ENCODE results near the gene DCHS1.

DNA sequence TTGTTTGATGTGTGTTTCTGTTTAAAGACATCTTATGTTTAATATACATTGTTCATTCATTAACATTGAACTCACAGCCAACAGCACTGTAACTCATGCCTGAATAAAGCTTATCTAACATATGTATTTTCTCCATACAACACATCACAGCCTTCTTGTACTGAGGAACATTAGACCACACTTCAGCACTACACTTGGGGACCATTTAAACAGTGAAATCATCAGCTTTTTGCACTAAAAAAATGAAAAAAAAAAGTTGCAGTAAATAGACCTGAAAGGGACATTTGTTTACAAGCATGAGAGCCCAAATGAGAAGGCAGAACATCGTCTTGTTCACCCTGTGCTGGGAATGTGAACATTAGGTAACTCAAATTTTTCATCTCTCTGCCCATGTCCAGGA lies 21.1 kb downstream of the DCHS1 start:
- TF ChIP-seq POLR2A (IDR thresholded peaks at IDR 0.05), result no peak
- TF ChIP-seq, protein P1, sequence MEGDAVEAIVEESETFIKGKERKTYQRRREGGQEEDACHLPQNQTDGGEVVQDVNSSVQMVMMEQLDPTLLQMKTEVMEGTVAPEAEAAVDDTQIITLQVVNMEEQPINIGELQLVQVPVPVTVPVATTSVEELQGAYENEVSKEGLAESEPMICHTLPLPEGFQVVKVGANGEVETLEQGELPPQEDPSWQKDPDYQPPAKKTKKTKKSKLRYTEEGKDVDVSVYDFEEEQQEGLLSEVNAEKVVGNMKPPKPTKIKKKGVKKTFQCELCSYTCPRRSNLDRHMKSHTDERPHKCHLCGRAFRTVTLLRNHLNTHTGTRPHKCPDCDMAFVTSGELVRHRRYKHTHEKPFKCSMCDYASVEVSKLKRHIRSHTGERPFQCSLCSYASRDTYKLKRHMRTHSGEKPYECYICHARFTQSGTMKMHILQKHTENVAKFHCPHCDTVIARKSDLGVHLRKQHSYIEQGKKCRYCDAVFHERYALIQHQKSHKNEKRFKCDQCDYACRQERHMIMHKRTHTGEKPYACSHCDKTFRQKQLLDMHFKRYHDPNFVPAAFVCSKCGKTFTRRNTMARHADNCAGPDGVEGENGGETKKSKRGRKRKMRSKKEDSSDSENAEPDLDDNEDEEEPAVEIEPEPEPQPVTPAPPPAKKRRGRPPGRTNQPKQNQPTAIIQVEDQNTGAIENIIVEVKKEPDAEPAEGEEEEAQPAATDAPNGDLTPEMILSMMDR (IDR thresholded peaks at IDR 0.05), result no peak
